OCI-LY1 (cell line): Measurements from ENCODE around the gene RANBP3L.

Experiments used
- H2AFZ ChIP-seq: fragments of 200-600 bp; sonication (generic), shearing (Covaris generic); 2 replicates; pipeline ENCODE4 v1.6.0; 2014; ENCODE audit warnings: antibody characterized with exemption, mild to moderate bottlenecking, low read length
- H3F3A ChIP-seq: fragments of 200-600 bp; sonication (generic), shearing (Covaris generic); 2 replicates; pipeline ENCODE4 v1.6.0; 2014; ENCODE audit warnings: mild to moderate bottlenecking, antibody characterized with exemption, low read length, moderate library complexity; ENCODE audit not compliant: insufficient read depth
- H3K27ac ChIP-seq: fragments of 200-600 bp; sonication (generic); 2 replicates; pipeline ENCODE4 v1.5.1; 2014; ENCODE audit warnings: low read length, mixed run types, mild to moderate bottlenecking, low read depth; ENCODE audit not compliant: poor library complexity, severe bottlenecking
- H3K27me3 ChIP-seq: fragments of 200-600 bp; sonication (generic); 2 replicates; pipeline ENCODE4 v1.6.0; 2014; ENCODE audit warnings: antibody characterized with exemption, mild to moderate bottlenecking, low read length, moderate library complexity; ENCODE audit not compliant: insufficient read depth
- H3K36me3 ChIP-seq: fragments of 200-600 bp; sonication (generic); 2 replicates; pipeline ENCODE4 v1.6.1; 2014; ENCODE audit warnings: mild to moderate bottlenecking, antibody characterized with exemption, low read length, moderate library complexity, mixed read lengths; ENCODE audit not compliant: insufficient read depth
- H3K4me1 ChIP-seq: fragments of 200-600 bp; sonication (generic); 2 replicates; pipeline ENCODE4 v1.5.1; 2014; ENCODE audit warnings: mild to moderate bottlenecking, low read length, moderate library complexity; ENCODE audit not compliant: insufficient read depth, severe bottlenecking
- H3K4me2 ChIP-seq: fragments of 200-600 bp; sonication (generic), shearing (Covaris generic); 2 replicates; pipeline ENCODE4 v1.6.1; 2014; ENCODE audit warnings: low read length
- H3K4me3 ChIP-seq: fragments of 200-600 bp; sonication (generic); 2 replicates; pipeline ENCODE4 v1.5.1; 2014; ENCODE audit warnings: low read length, low read depth, mild to moderate bottlenecking, mixed read lengths; ENCODE audit not compliant: poor library complexity, severe bottlenecking
- H3K79me2 ChIP-seq: fragments of 200-600 bp; shearing (Covaris generic); 2 replicates; pipeline ENCODE4 v1.6.1; 2016; ENCODE audit warnings: mixed run types, low read length, mixed read lengths; ENCODE audit not compliant: insufficient read depth
- H3K9ac ChIP-seq: fragments of 200-600 bp; sonication (generic), shearing (Covaris generic); 2 replicates; pipeline ENCODE4 v1.6.1; 2014; ENCODE audit warnings: mild to moderate bottlenecking, low read length, mixed read lengths
- H3K9me2 ChIP-seq: fragments of 200-600 bp; sonication (generic), shearing (Covaris generic); 2 replicates; pipeline ENCODE4 v1.6.1; 2014; ENCODE audit warnings: low read depth, mild to moderate bottlenecking, low read length, mixed read lengths
- H3K9me3 ChIP-seq: fragments of 200-600 bp; shearing (Covaris generic); 2 replicates; pipeline ENCODE4 v1.6.1; 2014; ENCODE audit warnings: low read length, mixed read lengths
- H4K20me1 ChIP-seq: fragments of 200-600 bp; sonication (generic), shearing (Covaris generic); 2 replicates; pipeline ENCODE4 v1.6.0; 2016; ENCODE audit warnings: mild to moderate bottlenecking, low read length; ENCODE audit not compliant: insufficient read depth
- EZH2 ChIP-seq: fragments of 200-600 bp; sonication (generic), shearing (Covaris generic); IDR thresholded peaks from 2 replicates; pipeline ENCODE4 v1.8.0; 2017; ENCODE audit warnings: borderline replicate concordance, mixed run types, mild to moderate bottlenecking, antibody characterized with exemption, low read length, moderate library complexity, mixed read lengths
- TF ChIP-seq, protein P1 (sequence below): fragments of 200-600 bp; sonication (generic), shearing (Covaris generic); IDR thresholded peaks from 2 replicates; pipeline ENCODE4 v1.5.1; 2017; ENCODE audit warnings: mild to moderate bottlenecking, antibody characterized with exemption, low read length, moderate library complexity, mixed read lengths

RANBP3L gene

DNA sequence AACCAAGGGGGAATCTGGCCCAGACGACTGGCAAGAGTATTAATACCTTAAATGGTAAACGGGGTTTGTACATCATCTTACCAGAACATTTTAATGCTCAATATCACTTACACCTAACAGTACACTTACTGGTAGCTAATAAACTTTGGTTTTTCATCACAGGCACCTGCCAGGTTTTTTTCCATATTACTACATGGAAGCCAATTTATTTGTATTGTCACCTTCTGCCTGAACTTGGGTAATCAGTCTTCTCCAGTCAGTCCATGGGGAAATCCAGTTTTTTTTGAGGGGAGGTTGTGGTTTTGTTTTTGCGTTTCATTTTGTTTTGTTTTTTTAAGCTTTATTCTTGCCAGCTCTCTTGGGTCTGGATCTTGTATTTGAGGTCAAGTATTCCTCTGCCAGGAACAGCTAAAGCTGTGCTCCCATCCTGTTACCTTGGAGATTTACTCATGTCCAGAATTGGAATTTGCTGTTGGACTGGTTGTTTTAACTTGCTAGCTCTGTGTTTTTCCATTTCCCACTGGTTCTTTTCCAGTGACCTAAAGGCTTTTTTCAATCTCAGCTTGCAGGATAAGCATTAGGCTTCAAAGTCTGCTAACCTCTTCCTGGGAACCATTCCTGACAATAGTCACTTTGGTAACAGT, 48.9 kb downstream of the RANBP3L start:
- H3K9me2 ChIP-seq, result no peaks in the 10 kb centered on the region
- H3K9me3 ChIP-seq, result no peaks in the 10 kb centered on the region
- TF ChIP-seq, protein P1, sequence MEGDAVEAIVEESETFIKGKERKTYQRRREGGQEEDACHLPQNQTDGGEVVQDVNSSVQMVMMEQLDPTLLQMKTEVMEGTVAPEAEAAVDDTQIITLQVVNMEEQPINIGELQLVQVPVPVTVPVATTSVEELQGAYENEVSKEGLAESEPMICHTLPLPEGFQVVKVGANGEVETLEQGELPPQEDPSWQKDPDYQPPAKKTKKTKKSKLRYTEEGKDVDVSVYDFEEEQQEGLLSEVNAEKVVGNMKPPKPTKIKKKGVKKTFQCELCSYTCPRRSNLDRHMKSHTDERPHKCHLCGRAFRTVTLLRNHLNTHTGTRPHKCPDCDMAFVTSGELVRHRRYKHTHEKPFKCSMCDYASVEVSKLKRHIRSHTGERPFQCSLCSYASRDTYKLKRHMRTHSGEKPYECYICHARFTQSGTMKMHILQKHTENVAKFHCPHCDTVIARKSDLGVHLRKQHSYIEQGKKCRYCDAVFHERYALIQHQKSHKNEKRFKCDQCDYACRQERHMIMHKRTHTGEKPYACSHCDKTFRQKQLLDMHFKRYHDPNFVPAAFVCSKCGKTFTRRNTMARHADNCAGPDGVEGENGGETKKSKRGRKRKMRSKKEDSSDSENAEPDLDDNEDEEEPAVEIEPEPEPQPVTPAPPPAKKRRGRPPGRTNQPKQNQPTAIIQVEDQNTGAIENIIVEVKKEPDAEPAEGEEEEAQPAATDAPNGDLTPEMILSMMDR, result no peak
- no peak for TF ChIP-seq EZH2
- H3K27ac ChIP-seq, result no peak overlapping the region
- H3K79me2 ChIP-seq, result no peaks in the 10 kb centered on the region
- H2AFZ ChIP-seq, result no peak overlapping the region
- H3F3A ChIP-seq, result no peaks in the 10 kb centered on the region; the same call in 1 of the 2 replicates
- H4K20me1 ChIP-seq, result no peaks in the 10 kb centered on the region
- no peaks in the 10 kb centered on the region for H3K27me3 ChIP-seq
- no peak overlapping the region for H3K9ac ChIP-seq
- H3K4me1 ChIP-seq, result peaks cover 13% of the 10 kb centered on the region
- H3K36me3 ChIP-seq, result no peaks in the 10 kb centered on the region
- no peak overlapping the region for H3K4me2 ChIP-seq
- no peak overlapping the region for H3K4me3 ChIP-seq

DNA sequence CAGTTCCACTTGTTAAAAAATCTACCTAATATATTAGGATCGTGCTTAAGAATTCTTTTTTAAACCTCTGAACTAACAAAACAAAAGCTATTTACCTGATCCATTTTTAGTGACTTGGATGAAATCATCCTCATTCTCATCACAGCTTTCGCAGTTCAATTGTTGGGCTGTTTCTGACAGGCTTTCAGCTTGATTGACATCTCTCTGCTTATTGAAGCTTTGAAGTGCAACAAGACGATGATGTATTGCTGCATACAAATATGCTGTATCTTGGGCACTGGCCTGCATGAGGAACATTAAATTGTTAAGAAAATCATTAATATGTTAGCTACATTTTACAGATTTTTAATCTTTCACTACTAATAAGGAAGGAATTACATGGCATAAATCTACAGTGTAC, 50.5 kb downstream of the RANBP3L start:
- TF ChIP-seq, protein P1, result no peak
- no peak for TF ChIP-seq EZH2
- Histone ChIP-seq H3K4me2 (no peak overlapping the region), H3K27me3 (no peaks in the 10 kb centered on the region), H3K27ac (no peak overlapping the region), H3K9ac (no peak overlapping the region), H3K9me3 (no peaks in the 10 kb centered on the region), H3K79me2 (no peaks in the 10 kb centered on the region), H3K4me3 (no peak overlapping the region), H3K4me1 (peaks cover 9% of the 10 kb centered on the region), H4K20me1 (no peaks in the 10 kb centered on the region), H2AFZ (no peak overlapping the region), H3K36me3 (no peaks in the 10 kb centered on the region), H3F3A (no peaks in the 10 kb centered on the region; the same call in 1 of the 2 replicates), H3K9me2 (no peaks in the 10 kb centered on the region; the same call in 1 of the 2 replicates)

DNA sequence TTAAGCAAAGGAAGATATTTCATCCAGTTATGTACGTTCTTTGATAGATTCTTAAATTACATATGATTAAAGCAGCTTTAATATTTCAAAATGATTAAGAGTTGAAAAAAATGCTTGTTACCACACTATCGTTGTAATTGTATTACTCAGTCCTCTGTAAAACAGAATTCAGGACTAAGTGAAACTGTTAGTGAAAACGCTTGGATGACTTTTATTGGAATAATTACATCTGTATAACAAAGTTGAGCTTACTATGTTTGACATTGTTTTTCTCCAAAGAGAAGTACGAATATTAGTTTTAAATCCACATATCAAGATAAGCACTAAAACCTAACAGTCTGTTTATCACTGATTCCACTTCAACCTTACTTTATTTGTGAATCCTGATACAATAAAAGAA, 51.3 kb downstream of the RANBP3L start:
- no peaks in the 10 kb centered on the region for H3K9me3 ChIP-seq
- no peaks in the 10 kb centered on the region; the same call in 1 of the 2 replicates for H3K9me2 ChIP-seq
- H4K20me1 ChIP-seq, result no peaks in the 10 kb centered on the region
- H3K4me1 ChIP-seq, result peaks cover 9% of the 10 kb centered on the region
- H3F3A ChIP-seq, result no peaks in the 10 kb centered on the region; the same call in 1 of the 2 replicates
- no peak overlapping the region for H2AFZ ChIP-seq
- H3K4me3 ChIP-seq, result no peak overlapping the region
- no peaks in the 10 kb centered on the region for H3K36me3 ChIP-seq
- no peaks in the 10 kb centered on the region for H3K27me3 ChIP-seq
- H3K4me2 ChIP-seq, result no peak overlapping the region
- H3K27ac ChIP-seq, result no peak overlapping the region
- TF ChIP-seq, protein P1, result no peak
- TF ChIP-seq EZH2, result no peak
- H3K9ac ChIP-seq, result no peak overlapping the region
- no peaks in the 10 kb centered on the region for H3K79me2 ChIP-seq
